ENCODE results near the gene RMC1. TPM values are rescaled to one million over a fixed set of nuclear protein-coding genes. Genes with fewer than 3 reads are reported as not detected.

The RMC1 gene
- total RNA-seq, 1 experiment from 2014 or later, result 24.7 TPM

GRCh38 chr18:23550898-23551297, 47.6 kb downstream of the RMC1 start:
- Mint-ChIP-seq H3K27me3 (ENCODE audit: insufficient read depth, unreplicated experiment) (no peaks in the 10 kb centered on the region), H3K36me3 (ENCODE audit: insufficient read depth, unreplicated experiment) (peaks cover 82% of the 10 kb centered on the region), H3K4me1 (ENCODE audit: insufficient read depth, unreplicated experiment) (peaks cover 12% of the 10 kb centered on the region), H3K27ac (ENCODE audit: low read depth, unreplicated experiment) (no peak overlapping the region), H3K9me3 (ENCODE audit: unreplicated experiment) (no peaks in the 10 kb centered on the region), H3K4me3 (ENCODE audit: unreplicated experiment) (no peak overlapping the region)
- no peak for DNase-seq (ENCODE audit: unreplicated experiment)
- no peak for TF ChIP-seq CTCF (IDR thresholded peaks at IDR 0.05; ENCODE audit: unreplicated experiment)
- BruUV-seq (replicated peaks), result no TSS peak
- intact Hi-C loops (cut with micrococcal nuclease), result no loop called here
- POLR2A ChIA-PET, result interaction anchor here (0.9 kb wide), 1 partner anchor 15 kb away, joined by 3 read pairs; no protein-coding TSS in a partner anchor
- CTCF ChIA-PET, result interaction anchor here (0.8 kb wide), 1 partner anchor 15 kb away, joined by 3 read pairs; no protein-coding TSS in a partner anchor

- DNase-seq (ENCODE audit: unreplicated experiment), result no peak
- CTCF ChIA-PET, result interaction anchor here (0.7 to 2.8 kb wide), 3 partner anchors 33 to 70 kb away, joined by 3 to 11 read pairs (median 4); no protein-coding TSS in a partner anchor
Observed at GRCh38 chr18:23551978-23552377, 48.7 kb downstream of the RMC1 start.

GRCh38 chr18:23552505-23552904, 49.2 kb downstream of the RMC1 start:
- Mint-ChIP-seq H3K27ac (ENCODE audit: low read depth, unreplicated experiment) (no peak overlapping the region), H3K9me3 (ENCODE audit: unreplicated experiment) (no peaks in the 10 kb centered on the region), H3K4me3 (ENCODE audit: unreplicated experiment) (no peak overlapping the region), H3K27me3 (ENCODE audit: insufficient read depth, unreplicated experiment) (no peaks in the 10 kb centered on the region), H3K36me3 (ENCODE audit: insufficient read depth, unreplicated experiment) (peaks cover 82% of the 10 kb centered on the region), H3K4me1 (ENCODE audit: insufficient read depth, unreplicated experiment) (peaks cover 11% of the 10 kb centered on the region)
- intact Hi-C loops (cut with micrococcal nuclease), result no loop called here
- POLR2A ChIA-PET, result interaction anchor here (0.5 to 1.1 kb wide), 2 partner anchors 22 to 30 kb away, joined by 3 to 4 read pairs; no protein-coding TSS in a partner anchor
- TF ChIP-seq CTCF (IDR thresholded peaks at IDR 0.05; ENCODE audit: unreplicated experiment), result no peak
- BruUV-seq (replicated peaks), result no TSS peak
- CTCF ChIA-PET, result interaction anchor here (0.7 to 2.8 kb wide), 4 partner anchors 33 to 150 kb away, joined by 3 to 11 read pairs (median 4); no protein-coding TSS in a partner anchor
- DNase-seq (ENCODE audit: unreplicated experiment), result no peak

More at GRCh38 chr18:23551978-23552377, 48.7 kb downstream of the RMC1 start:
- Mint-ChIP-seq H3K9me3 (ENCODE audit: unreplicated experiment) (no peaks in the 10 kb centered on the region), H3K27me3 (ENCODE audit: insufficient read depth, unreplicated experiment) (no peaks in the 10 kb centered on the region), H3K4me3 (ENCODE audit: unreplicated experiment) (no peak overlapping the region), H3K27ac (ENCODE audit: low read depth, unreplicated experiment) (no peak overlapping the region), H3K4me1 (ENCODE audit: insufficient read depth, unreplicated experiment) (peaks cover 12% of the 10 kb centered on the region), H3K36me3 (ENCODE audit: insufficient read depth, unreplicated experiment) (peaks cover 81% of the 10 kb centered on the region)
- POLR2A ChIA-PET, result interaction anchor here (0.9 to 1.1 kb wide), 2 partner anchors 14 to 23 kb away, joined by 3 read pairs; no protein-coding TSS in a partner anchor
- BruUV-seq (replicated peaks), result no TSS peak
- TF ChIP-seq CTCF (IDR thresholded peaks at IDR 0.05; ENCODE audit: unreplicated experiment), result no peak
- intact Hi-C loops (cut with micrococcal nuclease), result no loop called here

GRCh38 chr18:23553887-23554286, 50.6 kb downstream of the RMC1 start:
- Mint-ChIP-seq H3K4me1 (ENCODE audit: insufficient read depth, unreplicated experiment) (no peaks in the 10 kb centered on the region), H3K36me3 (ENCODE audit: insufficient read depth, unreplicated experiment) (peaks cover 79% of the 10 kb centered on the region), H3K27ac (ENCODE audit: low read depth, unreplicated experiment) (no peak overlapping the region), H3K9me3 (ENCODE audit: unreplicated experiment) (no peaks in the 10 kb centered on the region), H3K27me3 (ENCODE audit: insufficient read depth, unreplicated experiment) (no peaks in the 10 kb centered on the region), H3K4me3 (ENCODE audit: unreplicated experiment) (no peak overlapping the region)
- POLR2A ChIA-PET, result no interaction called here
- BruUV-seq (replicated peaks), result no TSS peak
- intact Hi-C loops (cut with micrococcal nuclease), result no loop called here
- no peak for DNase-seq (ENCODE audit: unreplicated experiment)
- CTCF ChIA-PET, result interaction anchor here (2.8 kb wide), 1 partner anchor 37 kb away, joined by 11 read pairs; no protein-coding TSS in a partner anchor
- TF ChIP-seq CTCF (IDR thresholded peaks at IDR 0.05; ENCODE audit: unreplicated experiment), result no peak

All from MCF 10A (cell line).